Vagina (tissue), 2 donors: Measurements from ENCODE around the gene TOP3B. TPM values are rescaled to one million over a fixed set of nuclear protein-coding genes. Genes with fewer than 3 reads are reported as not detected.

Experiments
- DNase-seq, 2 donors: peaks; one replicate each; pipeline ENCODE4 v3.0.0-alpha.2; 2017; ENCODE audit errors: extremely low spot score in 2 of 2
- H3K27ac ChIP-seq: fragments of 200-600 bp; sonication (generic); one replicate; pipeline ENCODE4 v1.5.1; 2019
- H3K27me3 ChIP-seq: fragments of 200-600 bp; sonication (generic); one replicate; pipeline ENCODE4 v1.5.1; 2019
- H3K36me3 ChIP-seq, 2 donors: fragments of 200-600 bp; sonication (generic); one replicate each; pipeline ENCODE4 v1.5.1; 2017 to 2019
- H3K4me1 ChIP-seq: fragments of 200-600 bp; sonication (generic); one replicate; pipeline ENCODE4 v1.5.1; 2019
- H3K4me3 ChIP-seq, 2 donors: fragments of 200-600 bp; sonication (generic); 1 replicate in 1 of 2; 2 replicates in 1 of 2; pipeline ENCODE4 v1.5.1; 2016 to 2019
- H3K9me3 ChIP-seq: fragments of 200-600 bp; sonication (generic); one replicate; pipeline ENCODE4 v1.5.1; 2019
- POLR2A ChIP-seq, 2 donors: fragments of 450-650 bp; IDR thresholded peaks; one replicate each; pipeline ENCODE4 v1.6.1; 2017; ENCODE audit warnings: antibody characterized with exemption in 2 of 2, mild to moderate bottlenecking in 2 of 2, moderate library complexity in 2 of 2
- POLR2AphosphoS5 ChIP-seq, 2 donors: sonication (generic); formaldehyde crosslinking; IDR thresholded peaks; one replicate each; pipeline ENCODE4 v1.9.0; 2017; ENCODE audit warnings: antibody characterized with exemption in 2 of 2, mild to moderate bottlenecking in 2 of 2, low read depth in 1 of 2; ENCODE audit not compliant: insufficient read depth in 1 of 2
- intact Hi-C: fragments of 100-400 bp; cut with DNase I; formaldehyde crosslinking; loops from one replicate; pipeline ENCODE4 v1.15.1; 2023
- total RNA-seq: library from RNA; depleted of rRNA; stranded (reverse); fragments of >200 nt; gene quantifications from one replicate; pipeline ENCODE4 v1.2.3, GENCODE V29; 2016
- TF ChIP-seq, protein P1 (sequence below), 3 experiments: fragments of 450-650 bp in 2 of 3; fragments of 200-600 bp in 1 of 3; sonication (generic) in 1 of 3; IDR thresholded peaks; one replicate each; pipeline ENCODE4 v1.5.1; 2017 to 2019; ENCODE audit warnings: antibody characterized with exemption in 3 of 3, mild to moderate bottlenecking in 2 of 3, moderate library complexity in 2 of 3

Gene TOP3B
- total RNA-seq, 1 donor from 2014 or later = 42.7 TPM

- Histone ChIP-seq H3K9me3 (no peaks in the 10 kb centered on the region), H3K4me3 (no peak overlapping the region), H3K27ac (no peak overlapping the region), H3K4me1 (no peaks in the 10 kb centered on the region), H3K27me3 (no peaks in the 10 kb centered on the region), H3K36me3 (no peaks in the 10 kb centered on the region)
- intact Hi-C loops = no loop called here
- TF ChIP-seq POLR2A (IDR thresholded peaks at IDR 0.05) = no peak
- TF ChIP-seq POLR2AphosphoS5 (IDR thresholded peaks at IDR 0.05; ENCODE audit: insufficient read depth in 1 of 2, low read depth in 1 of 2) = no peak
- TF ChIP-seq, protein P1, sequence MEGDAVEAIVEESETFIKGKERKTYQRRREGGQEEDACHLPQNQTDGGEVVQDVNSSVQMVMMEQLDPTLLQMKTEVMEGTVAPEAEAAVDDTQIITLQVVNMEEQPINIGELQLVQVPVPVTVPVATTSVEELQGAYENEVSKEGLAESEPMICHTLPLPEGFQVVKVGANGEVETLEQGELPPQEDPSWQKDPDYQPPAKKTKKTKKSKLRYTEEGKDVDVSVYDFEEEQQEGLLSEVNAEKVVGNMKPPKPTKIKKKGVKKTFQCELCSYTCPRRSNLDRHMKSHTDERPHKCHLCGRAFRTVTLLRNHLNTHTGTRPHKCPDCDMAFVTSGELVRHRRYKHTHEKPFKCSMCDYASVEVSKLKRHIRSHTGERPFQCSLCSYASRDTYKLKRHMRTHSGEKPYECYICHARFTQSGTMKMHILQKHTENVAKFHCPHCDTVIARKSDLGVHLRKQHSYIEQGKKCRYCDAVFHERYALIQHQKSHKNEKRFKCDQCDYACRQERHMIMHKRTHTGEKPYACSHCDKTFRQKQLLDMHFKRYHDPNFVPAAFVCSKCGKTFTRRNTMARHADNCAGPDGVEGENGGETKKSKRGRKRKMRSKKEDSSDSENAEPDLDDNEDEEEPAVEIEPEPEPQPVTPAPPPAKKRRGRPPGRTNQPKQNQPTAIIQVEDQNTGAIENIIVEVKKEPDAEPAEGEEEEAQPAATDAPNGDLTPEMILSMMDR (IDR thresholded peaks at IDR 0.05) = no peak
- DNase-seq = no peak
Measured at GRCh38 chr22:22018825-22019658, 36.5 kb upstream of the TOP3B start.

DNA sequence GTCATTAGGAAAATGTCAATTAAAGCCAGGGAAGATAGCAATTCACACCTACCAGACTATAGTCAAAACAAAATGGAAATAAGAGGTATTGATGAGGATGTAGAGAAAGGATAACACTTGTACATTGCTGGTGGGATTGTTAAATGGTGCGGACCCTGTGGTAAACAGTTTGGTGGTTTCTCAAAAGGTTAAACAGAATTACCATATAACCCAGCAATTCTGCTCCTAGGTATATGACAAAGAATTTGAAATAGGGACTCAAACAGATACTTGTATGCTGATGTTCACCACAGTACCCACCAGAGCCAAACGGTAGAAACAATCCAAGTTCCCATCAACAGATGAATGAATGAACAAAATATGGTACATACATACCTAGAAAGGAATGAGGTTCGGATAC lies 33.0 kb upstream of the TOP3B start:
- intact Hi-C loops = no loop called here
- H3K4me1 ChIP-seq = no peaks in the 10 kb centered on the region
- DNase-seq = no peak
- no peak overlapping the region for H3K27ac ChIP-seq
- TF ChIP-seq, protein P1 (IDR thresholded peaks at IDR 0.05) = no peak
- TF ChIP-seq POLR2AphosphoS5 (IDR thresholded peaks at IDR 0.05; ENCODE audit: insufficient read depth in 1 of 2, low read depth in 1 of 2) (no peak), POLR2A (IDR thresholded peaks at IDR 0.05) (no peak)
- no peak overlapping the region for H3K4me3 ChIP-seq
- no peaks in the 10 kb centered on the region for H3K9me3 ChIP-seq
- H3K36me3 ChIP-seq = no peaks in the 10 kb centered on the region
- H3K27me3 ChIP-seq = no peaks in the 10 kb centered on the region

DNA sequence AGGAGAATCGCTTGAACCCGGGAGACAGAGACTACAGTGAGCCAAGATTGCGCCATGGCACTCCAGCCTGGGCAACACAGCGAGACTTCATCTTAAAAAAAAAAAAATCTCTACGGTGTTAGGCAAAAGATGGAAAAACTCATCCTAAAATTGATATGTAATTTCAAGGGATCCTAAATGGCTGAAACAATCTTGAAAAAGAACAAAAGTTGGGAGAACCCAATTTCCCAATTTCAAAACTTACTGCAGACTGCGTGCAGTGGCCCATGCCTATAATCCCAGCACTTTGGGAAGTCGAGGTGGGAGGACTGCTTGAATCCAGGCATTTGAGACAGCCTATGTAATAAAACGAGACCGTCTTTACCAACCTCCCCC lies 31.7 kb upstream of the TOP3B start:
- Histone ChIP-seq H3K27ac (no peak overlapping the region), H3K4me3 (no peak overlapping the region), H3K36me3 (no peaks in the 10 kb centered on the region), H3K27me3 (no peaks in the 10 kb centered on the region), H3K4me1 (no peaks in the 10 kb centered on the region), H3K9me3 (no peaks in the 10 kb centered on the region)
- TF ChIP-seq POLR2AphosphoS5 (IDR thresholded peaks at IDR 0.05; ENCODE audit: insufficient read depth in 1 of 2, low read depth in 1 of 2) (no peak), POLR2A (IDR thresholded peaks at IDR 0.05) (no peak)
- TF ChIP-seq, protein P1 (IDR thresholded peaks at IDR 0.05) = no peak
- intact Hi-C loops = no loop called here
- DNase-seq = no peak

DNA sequence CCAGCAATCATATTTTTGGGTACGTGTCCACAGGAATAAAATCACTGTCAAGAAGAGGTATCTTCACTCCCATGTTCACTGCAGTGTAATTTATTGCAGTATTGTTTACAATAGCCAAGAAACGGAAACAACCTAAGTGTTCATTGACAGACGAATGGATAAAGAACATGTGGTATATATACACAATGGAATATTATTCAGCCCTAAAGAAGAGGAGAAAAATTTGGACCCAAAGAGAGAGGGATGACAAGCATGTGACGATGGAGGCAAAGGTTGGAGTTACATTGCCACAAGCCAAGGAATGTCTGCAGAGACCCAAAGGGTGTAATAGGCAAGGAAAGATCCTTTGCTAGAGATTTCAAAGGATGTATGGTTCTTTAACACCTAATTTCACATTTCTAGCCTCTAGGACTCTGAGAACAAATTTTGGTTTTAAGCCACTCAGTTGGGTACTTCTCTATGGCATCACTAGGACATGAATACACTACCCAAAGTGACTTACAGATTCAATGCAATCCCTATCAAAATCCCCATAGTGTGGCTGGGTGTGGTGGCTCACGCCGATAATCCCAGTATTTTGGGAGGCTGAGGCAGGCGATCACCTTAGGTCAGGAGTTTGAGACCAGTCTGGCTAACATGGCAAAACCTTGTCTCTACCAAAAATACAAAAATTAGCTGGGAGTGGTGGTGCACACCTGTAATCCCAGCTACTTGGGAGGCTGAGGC lies 31.1 kb upstream of the TOP3B start:
- intact Hi-C loops = no loop called here
- Histone ChIP-seq H3K4me1 (no peaks in the 10 kb centered on the region), H3K36me3 (no peaks in the 10 kb centered on the region), H3K27me3 (no peaks in the 10 kb centered on the region), H3K27ac (no peak overlapping the region), H3K4me3 (no peak overlapping the region), H3K9me3 (no peaks in the 10 kb centered on the region)
- TF ChIP-seq, protein P1 (IDR thresholded peaks at IDR 0.05) = no peak
- no peak for TF ChIP-seq POLR2AphosphoS5 (IDR thresholded peaks at IDR 0.05; ENCODE audit: insufficient read depth in 1 of 2, low read depth in 1 of 2)
- TF ChIP-seq POLR2A (IDR thresholded peaks at IDR 0.05) = no peak
- no peak for DNase-seq

- TF ChIP-seq POLR2A (IDR thresholded peaks at IDR 0.05) (no peak), POLR2AphosphoS5 (IDR thresholded peaks at IDR 0.05; ENCODE audit: insufficient read depth in 1 of 2, low read depth in 1 of 2) (no peak)
- TF ChIP-seq, protein P1 (IDR thresholded peaks at IDR 0.05) = no peak
- Histone ChIP-seq H3K9me3 (no peaks in the 10 kb centered on the region), H3K4me1 (no peaks in the 10 kb centered on the region), H3K27ac (no peak overlapping the region), H3K4me3 (no peak overlapping the region), H3K36me3 (no peaks in the 10 kb centered on the region), H3K27me3 (no peaks in the 10 kb centered on the region)
- intact Hi-C loops = no loop called here
- DNase-seq = no peak
Measured at GRCh38 chr22:22011964-22012363, 29.4 kb upstream of the TOP3B start.
